COLO668 (cell line): ENCODE data around the gene MNX1.

ENCODE experiments used
- DNase-seq: peaks from one replicate; lab custom pipeline; 2025; ENCODE audit not compliant: unreplicated experiment; lab: John Stamatoyannopoulos, UW

Gene MNX1

GRCh38 chr7:156979711-156980110 is 30.8 kb downstream of the MNX1 start:
- DNase-seq, result no peak

GRCh38 chr7:156979007-156979606 is 31.4 kb downstream of the MNX1 start:
- no peak for DNase-seq

- DNase-seq, result peak; percentile 15
Observed at GRCh38 chr7:156975620-156976019, 34.8 kb downstream of the MNX1 start.

GRCh38 chr7:156969972-156970420 is 40.5 kb downstream of the MNX1 start:
- no peak for DNase-seq

GRCh38 chr7:156968183-156968582 is 42.3 kb downstream of the MNX1 start:
- no peak for DNase-seq

- DNase-seq, result no peak
Observed at GRCh38 chr7:156966387-156966786, 44.1 kb downstream of the MNX1 start.

GRCh38 chr7:156964971-156965370 is 45.5 kb downstream of the MNX1 start:
- no peak for DNase-seq

- DNase-seq, result no peak
Observed at GRCh38 chr7:156963472-156963871, 47.0 kb downstream of the MNX1 start.

- no peak for DNase-seq
Observed at GRCh38 chr7:156962897-156963296, 47.6 kb downstream of the MNX1 start.

- DNase-seq, result no peak
Observed at GRCh38 chr7:156962145-156962544, 48.3 kb downstream of the MNX1 start.

- DNase-seq, result no peak
Observed at GRCh38 chr7:156956727-156957126, 53.7 kb downstream of the MNX1 start.

GRCh38 chr7:156954941-156955340 is 55.5 kb downstream of the MNX1 start:
- peak; percentile 36 for DNase-seq
